ENCODE measurements around the gene AFF2.

The AFF2 gene

GRCh38 chrX:148501386-148502066, 1.1 kb downstream of the AFF2 start:
- H3K27ac ChIP-seq (ENCODE audit: low read depth, low read length): peak overlapping the region; percentile 68
- no peaks in the 10 kb centered on the region for H3K9me3 ChIP-seq (ENCODE audit: control insufficient read depth, insufficient read depth, low read length)
- H3K27me3 ChIP-seq (ENCODE audit: control insufficient read depth, insufficient read depth, low read length): peaks cover 32% of the 10 kb centered on the region
- H3K4me3 ChIP-seq (ENCODE audit: low read depth, low read length): peak overlapping the region; percentile 77
- H3K36me3 ChIP-seq (ENCODE audit: control insufficient read depth, insufficient read depth, low read length): no peaks in the 10 kb centered on the region
- peak overlapping the region; percentile 69 for H3K9ac ChIP-seq (ENCODE audit: low read depth, low read length)
- H3K4me1 ChIP-seq (ENCODE audit: control insufficient read depth, insufficient read depth, low read length): peaks cover 34% of the 10 kb centered on the region

DNA sequence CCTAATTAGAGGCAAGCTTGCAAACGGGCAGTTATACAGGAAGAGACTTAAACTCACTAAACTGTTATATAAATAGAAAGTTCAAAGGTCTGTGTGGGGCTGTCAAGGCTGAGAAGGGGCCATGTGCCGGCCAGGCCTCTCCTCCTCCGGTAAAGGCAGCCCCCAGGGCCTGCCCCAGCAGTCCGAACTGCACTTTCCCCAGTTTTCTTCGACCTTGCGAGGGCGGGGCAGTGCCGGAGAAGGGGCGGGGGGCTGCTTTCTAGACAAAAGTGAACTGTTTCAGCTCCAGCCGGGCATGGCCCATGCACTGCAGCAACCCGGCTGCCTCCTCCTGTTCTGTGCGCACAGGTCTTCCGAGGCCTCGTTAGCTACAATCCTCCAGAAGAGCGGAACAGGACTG, 4.1 kb downstream of the AFF2 start:
- Histone ChIP-seq H3K4me3 (ENCODE audit: low read depth, low read length) (no peak overlapping the region), H3K27me3 (ENCODE audit: control insufficient read depth, insufficient read depth, low read length) (peaks cover 24% of the 10 kb centered on the region), H3K9ac (ENCODE audit: low read depth, low read length) (no peak overlapping the region), H3K27ac (ENCODE audit: low read depth, low read length) (no peak overlapping the region), H3K4me1 (ENCODE audit: control insufficient read depth, insufficient read depth, low read length) (peaks cover 31% of the 10 kb centered on the region), H3K36me3 (ENCODE audit: control insufficient read depth, insufficient read depth, low read length) (no peaks in the 10 kb centered on the region), H3K9me3 (ENCODE audit: control insufficient read depth, insufficient read depth, low read length) (no peaks in the 10 kb centered on the region)

GRCh38 chrX:148507418-148507817, 7.0 kb downstream of the AFF2 start:
- H3K27ac ChIP-seq (ENCODE audit: low read depth, low read length): no peak overlapping the region
- H3K9ac ChIP-seq (ENCODE audit: low read depth, low read length): no peak overlapping the region
- no peaks in the 10 kb centered on the region for H3K9me3 ChIP-seq (ENCODE audit: control insufficient read depth, insufficient read depth, low read length)
- peaks cover 37% of the 10 kb centered on the region for H3K4me1 ChIP-seq (ENCODE audit: control insufficient read depth, insufficient read depth, low read length)
- H3K36me3 ChIP-seq (ENCODE audit: control insufficient read depth, insufficient read depth, low read length): no peaks in the 10 kb centered on the region
- H3K27me3 ChIP-seq (ENCODE audit: control insufficient read depth, insufficient read depth, low read length): peaks cover 12% of the 10 kb centered on the region; the same call in 1 of the 2 replicates
- H3K4me3 ChIP-seq (ENCODE audit: low read depth, low read length): no peak overlapping the region

- H3K36me3 ChIP-seq (ENCODE audit: control insufficient read depth, insufficient read depth, low read length): no peaks in the 10 kb centered on the region
- H3K9me3 ChIP-seq (ENCODE audit: control insufficient read depth, insufficient read depth, low read length): no peaks in the 10 kb centered on the region
- no peak overlapping the region for H3K4me3 ChIP-seq (ENCODE audit: low read depth, low read length)
- H3K4me1 ChIP-seq (ENCODE audit: control insufficient read depth, insufficient read depth, low read length): peaks cover 12% of the 10 kb centered on the region; the same call in 1 of the 2 replicates
- no peak overlapping the region for H3K9ac ChIP-seq (ENCODE audit: low read depth, low read length)
- no peak overlapping the region for H3K27ac ChIP-seq (ENCODE audit: low read depth, low read length)
- H3K27me3 ChIP-seq (ENCODE audit: control insufficient read depth, insufficient read depth, low read length): no peaks in the 10 kb centered on the region
These were observed 12.0 kb downstream of the AFF2 start for GRCh38 chrX:148512453-148512852.

GRCh38 chrX:148513661-148514060, 13.2 kb downstream of the AFF2 start:
- Histone ChIP-seq H3K9ac (ENCODE audit: low read depth, low read length) (no peak overlapping the region), H3K27ac (ENCODE audit: low read depth, low read length) (no peak overlapping the region), H3K27me3 (ENCODE audit: control insufficient read depth, insufficient read depth, low read length) (no peaks in the 10 kb centered on the region), H3K36me3 (ENCODE audit: control insufficient read depth, insufficient read depth, low read length) (no peaks in the 10 kb centered on the region), H3K4me3 (ENCODE audit: low read depth, low read length) (no peak overlapping the region), H3K4me1 (ENCODE audit: control insufficient read depth, insufficient read depth, low read length) (peaks cover 20% of the 10 kb centered on the region), H3K9me3 (ENCODE audit: control insufficient read depth, insufficient read depth, low read length) (no peaks in the 10 kb centered on the region)

- Histone ChIP-seq H3K27me3 (ENCODE audit: control insufficient read depth, insufficient read depth, low read length) (no peaks in the 10 kb centered on the region), H3K4me3 (ENCODE audit: low read depth, low read length) (no peak overlapping the region), H3K27ac (ENCODE audit: low read depth, low read length) (no peak overlapping the region), H3K4me1 (ENCODE audit: control insufficient read depth, insufficient read depth, low read length) (peaks cover 30% of the 10 kb centered on the region), H3K9me3 (ENCODE audit: control insufficient read depth, insufficient read depth, low read length) (no peaks in the 10 kb centered on the region), H3K9ac (ENCODE audit: low read depth, low read length) (no peak overlapping the region), H3K36me3 (ENCODE audit: control insufficient read depth, insufficient read depth, low read length) (no peaks in the 10 kb centered on the region)
These were observed 16.8 kb downstream of the AFF2 start for GRCh38 chrX:148517176-148517575.

GRCh38 chrX:148522006-148522405, 21.6 kb downstream of the AFF2 start:
- H3K9me3 ChIP-seq (ENCODE audit: control insufficient read depth, insufficient read depth, low read length): no peaks in the 10 kb centered on the region
- H3K36me3 ChIP-seq (ENCODE audit: control insufficient read depth, insufficient read depth, low read length): no peaks in the 10 kb centered on the region
- H3K9ac ChIP-seq (ENCODE audit: low read depth, low read length): no peak overlapping the region
- H3K27me3 ChIP-seq (ENCODE audit: control insufficient read depth, insufficient read depth, low read length): no peaks in the 10 kb centered on the region
- no peak overlapping the region for H3K27ac ChIP-seq (ENCODE audit: low read depth, low read length)
- H3K4me3 ChIP-seq (ENCODE audit: low read depth, low read length): no peak overlapping the region
- peaks cover 40% of the 10 kb centered on the region for H3K4me1 ChIP-seq (ENCODE audit: control insufficient read depth, insufficient read depth, low read length)

GRCh38 chrX:148523303-148524080, 23.1 kb downstream of the AFF2 start:
- Histone ChIP-seq H3K9ac (ENCODE audit: low read depth, low read length) (no peak overlapping the region), H3K4me3 (ENCODE audit: low read depth, low read length) (no peak overlapping the region), H3K27ac (ENCODE audit: low read depth, low read length) (no peak overlapping the region), H3K9me3 (ENCODE audit: control insufficient read depth, insufficient read depth, low read length) (no peaks in the 10 kb centered on the region), H3K27me3 (ENCODE audit: control insufficient read depth, insufficient read depth, low read length) (no peaks in the 10 kb centered on the region), H3K4me1 (ENCODE audit: control insufficient read depth, insufficient read depth, low read length) (peaks cover 34% of the 10 kb centered on the region), H3K36me3 (ENCODE audit: control insufficient read depth, insufficient read depth, low read length) (no peaks in the 10 kb centered on the region)

DNA sequence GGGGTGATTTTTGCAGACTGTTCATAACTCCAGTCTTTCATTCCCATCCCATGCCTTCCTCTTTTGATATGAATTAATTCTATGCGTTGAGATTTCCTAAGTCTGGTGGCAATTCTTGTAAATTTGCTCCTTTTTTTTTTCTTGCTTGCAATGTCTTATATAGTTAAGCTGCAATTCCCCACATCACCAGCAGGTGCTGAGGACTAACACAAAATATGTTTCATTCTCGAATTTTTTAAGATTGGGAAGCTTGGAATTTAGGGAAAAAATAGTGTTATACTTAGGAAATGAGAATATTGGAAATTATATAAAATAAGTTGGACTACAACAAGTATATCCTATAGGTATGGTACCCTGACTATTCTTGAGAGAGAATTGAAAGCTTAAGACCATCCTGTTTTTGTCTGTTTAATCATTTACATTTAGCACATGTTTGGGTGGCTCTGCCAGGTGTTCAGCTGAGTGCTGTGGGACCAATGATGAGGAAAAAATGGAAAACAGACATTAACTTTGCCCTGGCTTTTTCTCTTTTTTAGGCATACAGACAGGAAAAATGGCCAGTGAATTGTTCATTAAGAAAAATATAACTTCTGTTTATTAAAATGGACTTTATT, 30.2 kb downstream of the AFF2 start:
- Histone ChIP-seq H3K36me3 (ENCODE audit: control insufficient read depth, insufficient read depth, low read length) (no peaks in the 10 kb centered on the region), H3K27me3 (ENCODE audit: control insufficient read depth, insufficient read depth, low read length) (no peaks in the 10 kb centered on the region), H3K9me3 (ENCODE audit: control insufficient read depth, insufficient read depth, low read length) (no peaks in the 10 kb centered on the region), H3K9ac (ENCODE audit: low read depth, low read length) (no peak overlapping the region), H3K27ac (ENCODE audit: low read depth, low read length) (no peak overlapping the region), H3K4me3 (ENCODE audit: low read depth, low read length) (no peak overlapping the region), H3K4me1 (ENCODE audit: control insufficient read depth, insufficient read depth, low read length) (peaks cover 4% of the 10 kb centered on the region; the same call in 1 of the 2 replicates)

- no peaks in the 10 kb centered on the region for H3K27me3 ChIP-seq (ENCODE audit: control insufficient read depth, insufficient read depth, low read length)
- H3K9me3 ChIP-seq (ENCODE audit: control insufficient read depth, insufficient read depth, low read length): no peaks in the 10 kb centered on the region
- peaks cover 17% of the 10 kb centered on the region for H3K4me1 ChIP-seq (ENCODE audit: control insufficient read depth, insufficient read depth, low read length)
- H3K27ac ChIP-seq (ENCODE audit: low read depth, low read length): no peak overlapping the region
- no peaks in the 10 kb centered on the region for H3K36me3 ChIP-seq (ENCODE audit: control insufficient read depth, insufficient read depth, low read length)
- H3K4me3 ChIP-seq (ENCODE audit: low read depth, low read length): no peak overlapping the region
- H3K9ac ChIP-seq (ENCODE audit: low read depth, low read length): no peak overlapping the region
These were observed 33.9 kb downstream of the AFF2 start for GRCh38 chrX:148534291-148534690.

- Histone ChIP-seq H3K4me3 (ENCODE audit: low read depth, low read length) (no peak overlapping the region), H3K9me3 (ENCODE audit: control insufficient read depth, insufficient read depth, low read length) (no peaks in the 10 kb centered on the region), H3K9ac (ENCODE audit: low read depth, low read length) (no peak overlapping the region), H3K36me3 (ENCODE audit: control insufficient read depth, insufficient read depth, low read length) (no peaks in the 10 kb centered on the region), H3K27me3 (ENCODE audit: control insufficient read depth, insufficient read depth, low read length) (no peaks in the 10 kb centered on the region), H3K4me1 (ENCODE audit: control insufficient read depth, insufficient read depth, low read length) (peaks cover 18% of the 10 kb centered on the region), H3K27ac (ENCODE audit: low read depth, low read length) (no peak overlapping the region)
These were observed 35.2 kb downstream of the AFF2 start for GRCh38 chrX:148535639-148536038.
